ENCODE results near the gene CASP1. TPM values are rescaled to one million over a fixed set of nuclear protein-coding genes. Genes with fewer than 3 reads are reported as not detected.
"Not testable (repeated sequence)": the region's sequence is repeated elsewhere in the genome, so short reads cannot be mapped to it uniquely, and the experiment has no call there.

The CASP1 gene
- 58.8 TPM for total RNA-seq

DNA sequence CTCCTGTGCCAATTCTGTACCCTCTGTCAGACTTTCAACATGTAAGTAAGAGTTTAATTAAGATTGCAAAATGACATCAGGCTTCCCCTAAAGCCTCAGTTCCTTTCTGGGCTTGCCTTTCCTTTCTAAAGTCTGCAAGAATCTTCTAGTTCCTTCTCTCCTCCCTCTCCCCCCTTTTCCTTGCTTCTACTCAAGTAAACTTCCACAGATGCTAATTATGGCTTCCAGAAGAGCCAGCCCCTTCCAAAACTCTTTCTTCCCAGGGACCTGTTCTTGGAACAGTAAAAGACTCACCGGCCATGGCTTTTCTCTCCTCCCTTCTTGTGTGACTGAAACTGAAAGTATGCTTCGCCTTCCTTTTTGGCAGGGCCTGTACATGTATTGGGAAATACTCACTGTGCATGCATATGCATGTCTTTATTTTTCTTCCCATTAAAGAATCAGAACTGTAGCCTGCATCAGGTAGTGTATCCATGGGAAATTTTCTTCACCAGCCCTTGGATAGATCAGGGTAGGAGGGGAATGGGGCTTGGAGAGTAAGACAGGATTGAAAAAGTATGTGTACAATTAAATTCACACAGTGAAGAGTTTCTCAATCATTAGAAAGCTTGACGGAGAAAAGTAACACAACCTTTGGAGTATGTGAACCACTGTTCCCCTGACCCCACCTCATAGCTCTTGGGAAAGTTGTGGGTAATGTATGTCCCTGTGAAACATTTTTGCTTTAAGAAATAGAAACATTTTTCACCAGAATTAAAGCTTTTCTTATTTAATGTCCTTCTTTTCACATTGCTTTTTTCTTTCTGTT is at the start of gene CASP1:
TSS of gene CASP1 (minus strand) at position 332 of the 808 bp plus-strand sequence. CDS start at position 301, 31 bp downstream.
- ATAC-seq: peak; percentile 96

DNA sequence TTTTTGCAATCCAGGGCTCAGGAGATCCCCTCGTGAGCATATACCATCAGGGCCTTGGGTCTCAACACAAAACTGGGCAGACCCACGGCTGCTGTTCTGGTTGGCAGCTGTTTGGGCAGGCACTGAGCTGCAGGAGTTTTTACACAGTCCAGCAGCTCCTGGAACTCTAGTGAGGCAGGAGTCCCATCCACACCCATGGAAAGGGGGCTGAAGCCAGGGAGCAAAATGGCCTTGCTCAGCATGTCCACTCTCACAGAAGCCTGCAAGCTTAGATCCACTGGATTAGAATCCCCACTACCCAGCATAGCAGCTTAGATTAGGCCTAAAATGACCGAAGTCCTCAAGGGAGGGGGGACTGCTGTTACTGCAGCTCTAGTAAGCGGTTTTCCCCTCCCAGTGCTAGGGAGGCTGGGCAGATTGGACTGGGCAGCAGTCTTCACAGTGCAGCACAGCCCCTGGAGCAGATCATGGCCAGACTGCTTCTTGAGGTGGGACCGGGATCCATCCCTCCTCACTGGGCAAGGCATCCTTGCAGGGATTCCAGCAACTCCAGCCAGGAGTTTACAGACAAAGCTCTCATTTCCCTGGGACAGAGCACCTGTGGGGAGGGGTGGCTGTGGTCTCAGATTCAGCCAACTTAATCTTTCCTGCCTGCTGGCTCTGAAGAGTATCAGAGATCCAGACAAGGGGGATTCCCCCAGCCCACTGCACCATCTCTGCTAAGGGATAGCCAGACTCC is 46.6 kb upstream of the CASP1 start:
- ATAC-seq: no peak

DNA sequence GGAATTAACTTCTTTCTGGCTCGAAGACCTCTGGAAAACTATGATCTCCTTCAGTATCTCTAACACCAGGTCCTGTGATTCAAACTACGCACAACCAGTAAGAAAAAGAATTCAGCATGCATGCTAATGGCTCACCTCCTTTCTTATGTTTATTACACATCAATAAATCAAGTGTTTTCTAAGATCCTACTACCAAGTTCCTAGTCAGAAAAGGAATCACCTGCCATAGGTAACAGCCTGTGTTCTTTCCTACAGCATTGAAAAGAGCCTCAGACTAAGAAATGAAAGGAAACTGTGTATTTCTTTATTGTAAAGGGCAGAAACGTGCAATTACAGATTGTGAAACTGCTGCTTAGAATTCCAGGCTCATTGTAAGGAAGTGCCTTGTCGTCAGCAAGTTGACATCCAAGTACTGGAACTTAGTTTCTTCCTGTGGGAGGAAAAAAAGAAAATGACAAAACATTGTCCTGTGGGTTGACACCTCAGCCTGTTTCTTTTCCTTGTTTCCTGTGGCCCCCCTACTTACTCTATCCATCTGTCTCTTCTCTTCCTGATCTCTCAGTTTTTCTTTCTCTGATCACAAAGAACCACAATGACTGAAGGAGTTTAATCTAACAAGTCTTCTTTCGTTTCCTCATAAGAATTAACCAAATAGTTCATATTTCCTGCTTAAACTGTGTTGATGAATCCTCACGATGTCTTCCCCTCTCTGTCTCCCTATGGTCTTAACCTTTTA is 45.4 kb upstream of the CASP1 start:
- ATAC-seq: not testable (repeated sequence)

DNA sequence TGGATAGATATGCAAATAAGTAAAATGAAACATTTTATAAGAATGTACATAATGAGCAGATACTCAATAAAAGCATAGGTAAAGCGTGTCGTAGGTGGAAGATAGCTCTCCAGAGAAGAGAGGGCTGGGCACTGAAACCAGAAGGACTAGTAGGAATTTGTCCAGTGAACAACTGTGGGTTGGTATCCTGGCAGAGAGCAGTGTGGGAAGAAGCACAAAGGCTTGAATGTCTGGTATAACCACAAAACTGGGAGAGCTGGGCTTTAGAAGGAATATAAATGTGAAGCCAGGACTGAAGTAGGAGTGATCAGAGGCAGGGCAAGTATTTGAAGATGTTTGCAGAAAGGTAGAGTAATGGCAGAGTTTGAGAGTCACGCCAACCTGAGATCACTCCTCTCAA is 43.3 kb upstream of the CASP1 start:
- peak; percentile 92 for ATAC-seq

DNA sequence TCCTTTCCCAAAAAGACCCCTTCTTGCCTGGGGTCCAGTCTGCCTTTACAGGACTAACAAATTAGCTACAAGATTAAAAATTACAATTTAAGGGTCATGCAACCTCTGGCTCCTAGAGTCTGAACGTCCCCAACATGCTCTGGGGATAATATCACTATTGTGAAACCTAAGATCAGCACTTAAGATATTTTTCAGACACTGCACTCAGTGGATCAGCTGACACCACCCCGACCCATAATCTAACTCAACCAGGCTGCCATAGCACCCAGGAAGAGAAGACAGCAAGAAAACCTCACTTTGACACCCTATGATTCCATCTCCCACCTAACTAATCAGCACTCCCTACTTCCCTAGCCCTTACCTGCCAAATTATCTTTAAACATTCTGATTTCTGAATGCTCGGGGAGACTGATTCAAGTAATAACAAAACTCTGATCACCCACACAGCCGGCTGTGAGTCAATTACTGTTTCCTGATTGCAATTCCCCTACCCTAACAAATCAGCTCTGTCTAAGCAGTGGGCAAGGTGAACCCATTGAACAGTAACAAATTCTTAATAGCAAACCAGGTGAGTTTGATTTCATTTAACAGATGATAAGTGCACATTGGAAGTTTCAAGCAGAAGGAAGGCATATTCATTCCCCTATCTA is 42.3 kb upstream of the CASP1 start:
- not testable (repeated sequence) for ATAC-seq

DNA sequence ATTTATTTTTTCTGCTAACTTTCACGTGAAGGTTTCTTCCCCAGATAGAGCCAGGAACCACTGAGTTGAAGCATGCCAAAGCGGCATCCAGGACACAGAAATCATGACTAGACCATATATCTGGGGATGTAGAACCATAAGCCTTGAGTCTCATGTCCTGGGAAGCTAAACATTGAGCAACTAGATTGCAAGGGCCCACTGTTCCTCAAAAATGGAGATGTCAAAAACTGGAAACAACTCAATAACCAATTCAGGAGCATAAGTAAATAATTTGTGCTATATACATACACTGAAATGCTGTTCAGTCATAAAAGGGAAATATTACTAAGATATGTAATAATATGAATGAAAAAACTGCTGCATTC is 39.2 kb upstream of the CASP1 start:
- ATAC-seq: no peak

DNA sequence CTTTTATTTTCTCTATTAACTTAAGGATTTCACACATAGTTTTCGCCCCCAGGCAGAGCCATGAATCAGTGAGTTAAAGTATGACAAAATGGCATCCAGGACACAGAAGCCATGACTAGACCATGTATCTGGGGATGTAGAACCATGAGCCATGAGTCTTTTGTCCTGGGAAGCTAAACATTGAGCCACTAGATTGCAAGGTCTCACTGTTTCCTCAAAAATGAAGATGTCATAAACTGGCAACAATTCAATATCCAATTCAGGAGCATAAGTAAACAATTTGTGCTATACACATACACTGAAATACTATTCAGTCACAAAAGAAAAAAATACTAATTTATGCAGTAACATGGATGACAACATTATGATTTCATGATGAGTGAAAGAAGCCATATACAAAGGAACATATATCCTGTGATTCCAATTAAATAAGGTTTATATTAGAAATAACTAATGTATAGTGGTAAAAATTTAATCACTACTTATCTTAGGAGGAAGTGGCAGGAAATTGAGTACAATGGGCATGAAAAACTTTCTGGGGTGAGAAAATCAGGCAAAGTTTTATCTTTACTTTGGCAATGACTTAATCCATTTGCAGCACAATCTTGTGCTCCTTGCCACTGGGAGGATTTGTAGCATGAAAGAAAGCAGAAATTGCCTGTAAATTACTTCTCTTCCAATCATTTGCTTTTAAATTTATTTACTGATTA is 38.7 kb upstream of the CASP1 start:
- ATAC-seq: no peak

DNA sequence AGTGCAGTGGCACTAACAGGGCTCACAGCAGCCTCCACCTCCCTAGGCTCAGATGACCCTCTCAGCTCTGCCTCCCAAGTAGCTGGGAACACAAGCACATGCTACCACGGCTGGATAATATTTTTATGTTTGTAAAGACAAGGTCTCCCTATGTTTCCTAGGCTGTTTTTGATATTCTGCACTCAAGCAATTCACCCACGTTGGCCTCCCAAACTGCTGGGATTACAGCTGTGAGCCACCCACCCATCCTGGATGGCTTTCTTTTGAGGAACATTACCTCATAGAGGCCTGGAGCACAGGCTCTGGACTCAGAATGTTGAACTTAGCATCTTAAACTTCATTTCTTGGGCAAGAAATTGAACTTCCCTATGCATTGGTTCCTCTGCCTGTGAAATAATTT is 37.1 kb upstream of the CASP1 start:
- ATAC-seq: not testable (repeated sequence)

DNA sequence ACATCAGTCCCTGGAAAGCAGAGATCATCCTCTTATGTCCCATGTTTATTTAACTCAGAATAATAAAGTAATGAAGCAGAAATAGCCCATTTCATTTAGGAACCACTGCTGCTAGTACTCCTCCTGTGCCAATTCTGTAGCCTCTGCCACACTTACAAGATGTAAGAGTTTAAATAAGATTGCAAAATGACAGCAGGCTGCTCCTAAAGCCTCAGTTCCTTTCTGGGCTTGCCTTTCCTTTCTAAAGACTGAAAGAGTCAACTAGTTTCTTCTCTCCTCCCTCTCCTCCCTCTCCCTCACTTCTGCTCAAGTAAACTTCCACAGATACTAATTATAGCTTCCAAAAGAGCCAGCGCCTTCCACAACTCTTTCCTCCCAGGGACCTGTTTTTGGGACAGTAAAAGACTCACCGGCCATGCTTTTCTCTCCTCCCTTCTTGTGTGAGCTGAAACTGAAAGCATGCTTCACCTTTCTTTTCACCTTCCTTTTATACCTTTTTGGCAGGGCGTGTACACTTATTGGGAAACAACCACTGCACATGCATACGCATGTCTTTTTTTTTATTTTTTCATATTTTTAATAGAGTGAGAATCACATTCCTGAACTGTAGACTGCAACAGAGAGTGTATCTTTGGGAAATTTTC is 36.3 kb upstream of the CASP1 start:
- peak; percentile 83 for ATAC-seq

DNA sequence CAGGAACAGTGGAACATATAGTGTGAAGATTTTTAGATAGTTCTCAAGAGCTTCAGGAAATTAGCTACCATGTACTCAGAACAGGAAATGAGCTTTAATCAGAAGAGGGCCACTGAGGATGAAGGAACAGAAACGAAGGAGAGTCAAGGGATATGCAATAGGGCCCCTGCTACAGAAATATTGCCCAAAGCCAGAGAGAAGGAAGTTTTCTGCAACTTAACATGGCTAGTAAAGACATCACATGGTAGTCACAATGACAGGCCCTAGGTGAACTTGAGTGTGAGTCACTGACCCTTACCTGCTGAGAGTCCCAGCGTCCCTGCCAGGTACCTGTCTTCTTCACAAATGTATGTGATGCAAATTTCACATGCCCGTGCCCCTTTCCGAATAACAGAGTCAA is 35.4 kb upstream of the CASP1 start:
- ATAC-seq: peak; percentile 97

DNA sequence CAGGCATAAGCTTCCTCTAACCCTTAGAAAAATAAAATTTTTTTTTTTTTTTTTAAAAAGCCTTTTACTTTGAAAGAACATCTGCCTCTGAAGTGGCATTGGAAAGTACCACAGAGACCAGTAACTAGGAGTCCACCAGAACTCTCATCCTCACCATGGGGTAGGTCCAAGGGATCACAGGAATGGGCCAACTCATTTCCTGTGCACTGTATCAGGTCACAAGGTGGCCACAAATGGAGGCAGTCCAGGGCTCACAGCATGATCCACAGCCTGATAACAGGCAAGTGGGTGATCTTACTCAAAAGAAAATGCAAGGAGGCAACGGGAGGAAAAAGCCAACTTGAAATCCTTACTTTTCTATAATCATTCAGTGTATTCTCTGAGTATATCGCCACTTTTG is 34.8 kb upstream of the CASP1 start:
- peak; percentile 42 for ATAC-seq

DNA sequence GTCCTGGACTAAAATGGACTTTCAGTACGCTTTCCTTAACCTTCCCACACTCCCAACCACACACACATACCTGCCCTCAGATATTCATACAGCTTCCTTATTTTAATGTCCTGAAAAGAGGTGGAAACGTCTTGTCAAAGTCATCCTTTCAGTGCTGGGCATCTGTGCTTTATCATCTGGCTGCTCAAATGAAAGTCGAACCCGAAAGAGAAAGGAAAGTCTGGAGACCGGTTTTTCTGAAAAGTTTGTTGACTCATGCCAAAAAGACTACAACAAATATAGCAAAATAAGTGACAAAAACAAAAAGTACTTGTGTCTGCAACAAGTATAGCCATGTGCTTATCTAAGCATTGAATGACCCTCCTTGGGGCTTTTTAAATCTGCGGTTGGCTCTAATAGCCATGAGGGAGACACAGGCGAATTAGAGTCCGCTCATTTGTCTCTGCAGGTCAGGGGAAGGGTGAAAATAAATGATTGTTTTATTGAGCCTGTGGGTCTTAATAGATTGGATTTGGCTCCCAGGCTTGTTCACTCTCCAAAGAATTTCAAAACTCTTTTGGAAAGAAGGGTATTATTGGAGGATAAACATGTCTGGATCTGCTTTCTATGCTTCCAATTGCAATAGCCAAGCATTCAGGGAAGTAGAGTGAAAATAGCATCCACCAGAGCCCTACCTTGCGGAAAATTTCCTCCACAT is 28.4 kb upstream of the CASP1 start:
- ATAC-seq: peak; percentile 36

DNA sequence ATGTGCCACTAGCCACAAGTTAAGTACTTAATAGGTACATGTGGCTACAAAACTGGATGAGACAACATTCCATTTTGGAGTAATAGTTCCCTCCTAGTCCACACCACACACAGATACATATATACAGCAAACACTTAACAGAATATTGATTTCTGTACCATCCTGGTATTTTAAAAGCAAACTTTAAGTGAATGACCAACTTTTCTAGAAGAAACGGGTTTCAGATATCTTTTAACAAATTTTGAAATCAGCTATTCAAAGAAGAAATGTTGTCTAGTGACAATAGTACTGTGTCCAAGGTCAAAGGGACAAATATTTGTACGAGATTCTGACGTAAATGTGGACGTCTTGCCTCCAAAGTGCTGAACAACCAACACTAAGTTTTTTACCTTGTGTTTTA is 22.5 kb upstream of the CASP1 start:
- no peak for ATAC-seq

DNA sequence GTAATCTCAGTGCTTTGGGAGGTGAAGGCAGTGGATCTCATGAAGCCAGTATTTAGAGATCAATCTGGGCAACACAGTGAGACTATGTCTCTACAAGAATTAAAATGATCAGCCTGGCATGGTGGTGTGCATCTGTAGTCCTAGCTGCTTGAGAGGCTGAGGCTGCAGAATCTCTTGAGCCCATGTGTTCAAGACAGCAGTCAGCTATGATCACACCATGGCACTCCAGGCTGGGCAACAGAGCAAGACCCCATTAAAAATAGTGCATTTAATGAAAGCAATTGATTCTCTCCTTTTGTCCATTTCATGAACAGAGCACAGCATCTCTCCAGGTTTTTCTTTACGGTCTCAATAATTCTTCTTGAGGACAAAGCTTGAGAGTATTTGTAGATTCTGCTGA is 21.5 kb upstream of the CASP1 start:
- ATAC-seq: no peak

DNA sequence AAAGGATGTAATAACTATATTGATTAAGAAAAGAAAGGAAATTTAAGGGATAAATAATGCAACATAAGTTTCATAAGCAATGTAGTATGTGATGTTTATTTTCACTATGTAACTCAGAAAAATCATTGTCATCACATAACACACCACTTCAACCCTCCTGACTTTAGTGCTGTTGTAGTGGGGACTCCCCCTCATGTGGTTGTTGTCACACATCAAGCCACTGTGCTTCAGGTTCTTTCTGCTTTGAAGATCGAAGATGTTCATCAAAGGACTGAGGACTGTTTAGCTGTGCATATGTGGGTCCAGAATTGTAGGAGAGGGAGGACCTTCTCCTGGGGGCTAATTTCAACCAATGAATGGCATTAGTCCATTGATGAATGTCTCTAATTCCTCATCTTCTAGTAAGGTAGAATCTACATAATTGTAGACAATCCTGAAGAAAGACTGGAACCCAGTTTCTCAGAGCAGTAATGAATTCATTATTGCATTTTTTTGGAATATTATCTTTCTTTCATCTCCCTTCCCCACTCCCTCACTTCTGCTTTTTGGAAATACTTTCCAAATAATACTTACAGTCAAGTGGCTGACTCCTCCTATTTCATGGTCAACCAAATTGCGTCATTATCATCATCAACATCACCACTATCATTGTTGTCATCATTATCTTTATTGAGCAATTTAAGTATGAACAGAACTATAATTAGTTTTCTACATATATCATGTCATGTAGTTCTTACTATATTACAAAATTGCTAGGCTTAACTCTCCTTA is 20.0 kb upstream of the CASP1 start:
- ATAC-seq: no peak

DNA sequence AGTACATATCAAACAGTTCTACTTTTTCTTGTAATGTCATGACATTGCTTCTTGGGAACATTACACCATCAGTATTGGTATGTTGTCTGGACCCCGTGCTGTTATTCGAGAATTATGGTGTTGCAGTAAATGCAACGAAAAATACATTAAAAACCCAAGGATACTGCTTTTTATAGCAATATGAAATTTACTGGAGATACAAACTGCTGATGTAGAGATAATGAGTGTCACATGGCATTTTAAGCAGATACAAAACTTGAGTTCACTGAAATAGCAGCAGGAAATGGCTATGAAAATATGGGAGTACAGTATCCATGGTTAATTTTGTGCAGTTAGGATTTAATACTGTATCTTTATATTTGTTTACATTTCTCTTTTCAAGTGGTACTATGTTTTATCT is 17.5 kb upstream of the CASP1 start:
- no peak for ATAC-seq

DNA sequence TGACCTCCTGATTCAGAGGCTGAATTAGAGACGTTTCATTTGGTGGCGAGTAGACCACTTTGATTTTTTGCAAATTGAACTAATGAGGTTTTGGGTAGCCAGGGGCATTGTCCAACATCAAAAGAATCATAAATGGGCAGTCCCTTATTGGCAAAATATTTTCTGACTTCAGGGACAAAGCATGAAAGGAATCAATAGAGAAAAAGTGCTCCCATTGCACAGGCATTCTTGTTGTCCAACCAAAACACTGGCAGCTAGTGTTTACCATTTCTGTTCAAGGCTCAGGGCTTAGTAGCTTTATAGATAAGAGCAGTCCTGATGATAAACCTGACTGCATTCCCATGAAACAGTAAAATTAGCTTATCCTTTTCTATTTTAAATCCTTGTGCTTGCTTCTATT is 16.6 kb upstream of the CASP1 start:
- ATAC-seq: no peak

DNA sequence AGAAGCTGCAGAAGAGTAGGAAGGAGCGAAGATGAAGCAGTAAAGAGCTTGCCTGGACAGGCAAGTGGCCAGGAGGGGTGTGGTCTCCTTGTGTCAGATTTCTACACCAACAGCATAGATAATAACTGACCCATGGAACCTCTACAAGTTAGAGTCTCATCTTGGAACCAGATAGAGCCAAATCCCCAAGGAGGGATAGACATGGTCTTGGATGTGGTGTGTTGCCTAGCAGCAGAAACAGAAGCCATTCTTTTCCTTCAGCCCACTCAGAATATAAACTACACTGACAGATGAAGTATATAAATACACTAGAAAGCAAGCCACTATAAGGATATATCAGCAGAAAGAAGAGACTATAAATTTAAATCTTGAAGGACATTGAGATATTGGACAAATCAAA is 14.5 kb upstream of the CASP1 start:
- no peak for ATAC-seq

DNA sequence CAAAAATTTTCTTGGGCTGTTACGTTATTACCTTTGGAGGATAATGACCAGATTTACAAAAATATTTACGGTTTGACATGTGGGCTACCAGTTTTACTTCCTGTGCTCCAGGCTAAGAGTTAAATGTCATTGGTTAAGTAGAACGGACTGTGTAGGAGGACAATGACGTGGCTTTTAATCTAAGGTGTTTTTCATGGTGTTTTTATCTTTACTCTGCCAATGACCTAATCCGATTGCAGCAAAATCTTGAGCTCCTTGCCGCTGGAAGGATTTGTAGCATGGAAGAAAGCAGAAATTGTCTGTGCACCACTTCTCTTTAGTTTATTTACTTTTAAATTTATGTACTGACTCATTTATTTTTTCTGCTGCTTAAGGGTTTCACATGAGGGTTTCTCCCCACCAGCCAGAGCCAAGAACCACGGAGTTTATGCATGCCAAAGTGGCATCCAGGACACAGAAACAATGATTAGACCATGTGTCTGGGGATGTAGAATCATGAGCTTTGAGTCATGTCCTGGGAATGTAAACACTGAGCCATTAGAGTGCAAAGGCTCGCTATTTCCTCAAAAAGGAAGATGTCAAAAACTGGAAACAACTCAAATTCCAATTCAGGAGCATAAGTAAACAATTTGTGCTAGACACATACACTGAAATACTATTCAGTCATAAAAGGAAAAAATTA is 12.1 kb upstream of the CASP1 start:
- peak; percentile 67 for ATAC-seq
